Stomach (tissue), 4 donors: Measurements from ENCODE around the gene BABAM2.

Source experiments
- EP300 ChIP-seq: sonication (generic); formaldehyde crosslinking; IDR thresholded peaks from one replicate; pipeline ENCODE4 v1.6.1; 2017; ENCODE audit warnings: antibody characterized with exemption
- POLR2A ChIP-seq, 4 donors: fragments of 450-650 bp; IDR thresholded peaks; one replicate each; pipeline ENCODE4 v1.6.1; 2016; ENCODE audit warnings: antibody characterized with exemption in 4 of 4, control low read depth in 2 of 4, mild to moderate bottlenecking in 1 of 4, moderate library complexity in 1 of 4
- POLR2AphosphoS5 ChIP-seq, 3 donors: sonication (generic); formaldehyde crosslinking; IDR thresholded peaks; one replicate each; pipeline ENCODE4 v1.6.1; 2016; ENCODE audit warnings: antibody characterized with exemption in 3 of 3
- TF ChIP-seq, protein P1 (sequence below), 7 experiments: fragments of 450-650 bp in 4 of 7; fragments of 200-600 bp in 3 of 7; sonication (generic) in 3 of 7; IDR thresholded peaks; one replicate each; pipeline ENCODE4 v1.5.1; 2016 to 2019; ENCODE audit warnings: antibody characterized with exemption in 7 of 7, control low read depth in 2 of 7, mild to moderate bottlenecking in 1 of 7

DNA sequence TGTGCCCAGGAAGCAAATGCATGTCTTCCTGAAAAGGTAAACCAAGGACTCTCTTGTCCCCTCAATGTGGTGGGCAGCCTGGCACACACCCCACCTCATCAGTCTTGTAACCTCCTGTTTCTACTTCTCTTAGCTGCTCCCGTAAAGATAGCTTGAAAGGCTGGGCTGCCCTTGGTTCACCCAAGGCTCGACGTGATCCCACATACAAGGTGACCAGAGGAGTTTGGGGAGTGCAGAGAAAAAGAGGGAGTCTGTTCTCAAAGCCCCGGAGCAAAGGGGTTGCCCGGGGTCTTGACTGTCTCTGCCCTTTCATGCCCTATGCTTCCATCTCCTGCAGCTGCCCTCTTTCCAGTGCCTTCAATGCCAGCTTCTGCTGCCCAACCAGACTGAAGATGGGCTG lies 483.8 kb downstream of the BABAM2 start:
- TF ChIP-seq POLR2A (IDR thresholded peaks at IDR 0.05) (no peak), POLR2AphosphoS5 (IDR thresholded peaks at IDR 0.05) (no peak), EP300 (no peak)
- TF ChIP-seq, protein P1, sequence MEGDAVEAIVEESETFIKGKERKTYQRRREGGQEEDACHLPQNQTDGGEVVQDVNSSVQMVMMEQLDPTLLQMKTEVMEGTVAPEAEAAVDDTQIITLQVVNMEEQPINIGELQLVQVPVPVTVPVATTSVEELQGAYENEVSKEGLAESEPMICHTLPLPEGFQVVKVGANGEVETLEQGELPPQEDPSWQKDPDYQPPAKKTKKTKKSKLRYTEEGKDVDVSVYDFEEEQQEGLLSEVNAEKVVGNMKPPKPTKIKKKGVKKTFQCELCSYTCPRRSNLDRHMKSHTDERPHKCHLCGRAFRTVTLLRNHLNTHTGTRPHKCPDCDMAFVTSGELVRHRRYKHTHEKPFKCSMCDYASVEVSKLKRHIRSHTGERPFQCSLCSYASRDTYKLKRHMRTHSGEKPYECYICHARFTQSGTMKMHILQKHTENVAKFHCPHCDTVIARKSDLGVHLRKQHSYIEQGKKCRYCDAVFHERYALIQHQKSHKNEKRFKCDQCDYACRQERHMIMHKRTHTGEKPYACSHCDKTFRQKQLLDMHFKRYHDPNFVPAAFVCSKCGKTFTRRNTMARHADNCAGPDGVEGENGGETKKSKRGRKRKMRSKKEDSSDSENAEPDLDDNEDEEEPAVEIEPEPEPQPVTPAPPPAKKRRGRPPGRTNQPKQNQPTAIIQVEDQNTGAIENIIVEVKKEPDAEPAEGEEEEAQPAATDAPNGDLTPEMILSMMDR (IDR thresholded peaks at IDR 0.05) = no peak
